ENCODE measurements around the gene PLD1.

The PLD1 gene

GRCh38 chr3:171796625-171797264 is 13.5 kb downstream of the PLD1 start:
- no peak for DNase-seq

- DNase-seq = peak in 1 of 2 experiments; percentile 21
Observed at GRCh38 chr3:171792531-171792930, 17.8 kb downstream of the PLD1 start.

GRCh38 chr3:171791692-171792076 is 18.6 kb downstream of the PLD1 start:
- no peak for DNase-seq

GRCh38 chr3:171790898-171791691 is 19.2 kb downstream of the PLD1 start:
- DNase-seq = no peak

- DNase-seq = peak; percentile 18 to 20
Observed at GRCh38 chr3:171790574-171790897, 19.7 kb downstream of the PLD1 start.

- DNase-seq = no peak
Observed at GRCh38 chr3:171789759-171790505, 20.4 kb downstream of the PLD1 start.

GRCh38 chr3:171788546-171789351 is 21.5 kb downstream of the PLD1 start:
- DNase-seq = peak; percentile 39 to 51

GRCh38 chr3:171786997-171787396 is 23.3 kb downstream of the PLD1 start:
- DNase-seq = no peak

GRCh38 chr3:171784937-171785336 is 25.3 kb downstream of the PLD1 start:
- no peak for DNase-seq

- no peak for DNase-seq
Observed at GRCh38 chr3:171784387-171784786, 25.9 kb downstream of the PLD1 start.

- no peak for DNase-seq
Observed at GRCh38 chr3:171783626-171784025, 26.7 kb downstream of the PLD1 start.

GRCh38 chr3:171783086-171783485 is 27.2 kb downstream of the PLD1 start:
- DNase-seq = no peak

- DNase-seq = peak; percentile 14 to 17
Observed at GRCh38 chr3:171782617-171783016, 27.7 kb downstream of the PLD1 start.

- no peak for DNase-seq
Observed at GRCh38 chr3:171781711-171782127, 28.6 kb downstream of the PLD1 start.

- no peak for DNase-seq
Observed at GRCh38 chr3:171778493-171778892, 31.8 kb downstream of the PLD1 start.

GRCh38 chr3:171777596-171777995 is 32.7 kb downstream of the PLD1 start:
- no peak for DNase-seq

- DNase-seq = peak; percentile 53 to 56
Observed at GRCh38 chr3:171776839-171777583, 33.3 kb downstream of the PLD1 start.

GRCh38 chr3:171776411-171776810 is 33.9 kb downstream of the PLD1 start:
- no peak for DNase-seq

- DNase-seq = no peak
Observed at GRCh38 chr3:171775943-171776342, 34.3 kb downstream of the PLD1 start.

GRCh38 chr3:171774521-171774920 is 35.8 kb downstream of the PLD1 start:
- DNase-seq = no peak

GRCh38 chr3:171772427-171773056 is 37.7 kb downstream of the PLD1 start:
- DNase-seq = peak; percentile 81 to 88
